ENCODE measurements around the gene TMPRSS3. TPM values are rescaled to one million over a fixed set of nuclear protein-coding genes. Genes with fewer than 3 reads are reported as not detected.

The TMPRSS3 gene
- total RNA-seq, 1 experiment from 2014 or later = not detected

GRCh38 chr21:42437786-42438185, 41.9 kb upstream of the TMPRSS3 start:
- POLR2A ChIA-PET (ENCODE audit: low non-redundant PET) = interaction anchor here (0.6 kb wide), 1 partner anchor 441 kb away, joined by 9 read pairs; no protein-coding TSS in a partner anchor
- no peak overlapping the region for H3K4me3 ChIP-seq (ENCODE audit: low read depth, low read length, poor library complexity, severe bottlenecking)
- CTCF ChIA-PET = no interaction called here
- H3K9me3 ChIP-seq (ENCODE audit: low read depth, low read length, poor library complexity, severe bottlenecking) = peaks cover 6% of the 10 kb centered on the region
- intact Hi-C loops (cut with micrococcal nuclease; ENCODE audit: unreplicated experiment) = no loop called here
- BruUV-seq (replicated peaks) = no TSS peak
- no peak overlapping the region for H3K27ac ChIP-seq (ENCODE audit: low read depth, low read length, poor library complexity, severe bottlenecking)
- peaks cover 33% of the 10 kb centered on the region for H3K27me3 ChIP-seq (replicated peaks; ENCODE audit: insufficient read depth, low read depth, low read length, poor library complexity)
- no peak for DNase-seq (ENCODE audit: low spot score)
- no peaks in the 10 kb centered on the region for H3K36me3 ChIP-seq (ENCODE audit: insufficient read depth, low read length, poor library complexity, severe bottlenecking)
- H3K4me1 ChIP-seq (ENCODE audit: insufficient read depth, low read length, poor library complexity, severe bottlenecking) = no peaks in the 10 kb centered on the region
- no peak for TF ChIP-seq EZH2 (IDR thresholded peaks at IDR 0.05; ENCODE audit: borderline replicate concordance, low read depth, low read length, poor library complexity, severe bottlenecking)

- CTCF ChIA-PET = no interaction called here
- DNase-seq (ENCODE audit: low spot score) = no peak
- Histone ChIP-seq H3K27me3 (replicated peaks; ENCODE audit: insufficient read depth, low read depth, low read length, poor library complexity) (peaks cover 38% of the 10 kb centered on the region), H3K4me1 (ENCODE audit: insufficient read depth, low read length, poor library complexity, severe bottlenecking) (no peaks in the 10 kb centered on the region), H3K36me3 (ENCODE audit: insufficient read depth, low read length, poor library complexity, severe bottlenecking) (no peaks in the 10 kb centered on the region), H3K9me3 (ENCODE audit: low read depth, low read length, poor library complexity, severe bottlenecking) (peaks cover 12% of the 10 kb centered on the region), H3K27ac (ENCODE audit: low read depth, low read length, poor library complexity, severe bottlenecking) (no peak overlapping the region), H3K4me3 (ENCODE audit: low read depth, low read length, poor library complexity, severe bottlenecking) (no peak overlapping the region)
- TF ChIP-seq CTCF (conservative IDR thresholded peaks at IDR 0.05; ENCODE audit: low read depth, low read length) (no peak), EZH2 (IDR thresholded peaks at IDR 0.05; ENCODE audit: borderline replicate concordance, low read depth, low read length, poor library complexity, severe bottlenecking) (no peak)
- POLR2A ChIA-PET (ENCODE audit: low non-redundant PET) = no interaction called here
- BruUV-seq (replicated peaks) = no TSS peak
- intact Hi-C loops (cut with micrococcal nuclease; ENCODE audit: unreplicated experiment) = no loop called here
These were observed 41.1 kb upstream of the TMPRSS3 start for GRCh38 chr21:42436914-42437313.

GRCh38 chr21:42435833-42436232, 40.0 kb upstream of the TMPRSS3 start:
- DNase-seq (ENCODE audit: low spot score) = no peak
- no peak overlapping the region for H3K4me3 ChIP-seq (ENCODE audit: low read depth, low read length, poor library complexity, severe bottlenecking)
- intact Hi-C loops (cut with micrococcal nuclease; ENCODE audit: unreplicated experiment) = no loop called here
- POLR2A ChIA-PET (ENCODE audit: low non-redundant PET) = no interaction called here
- H3K9me3 ChIP-seq (ENCODE audit: low read depth, low read length, poor library complexity, severe bottlenecking) = peaks cover 12% of the 10 kb centered on the region
- no peaks in the 10 kb centered on the region for H3K36me3 ChIP-seq (ENCODE audit: insufficient read depth, low read length, poor library complexity, severe bottlenecking)
- TF ChIP-seq EZH2 (IDR thresholded peaks at IDR 0.05; ENCODE audit: borderline replicate concordance, low read depth, low read length, poor library complexity, severe bottlenecking) (no peak), CTCF (conservative IDR thresholded peaks at IDR 0.05; ENCODE audit: low read depth, low read length) (no peak)
- CTCF ChIA-PET = no interaction called here
- H3K4me1 ChIP-seq (ENCODE audit: insufficient read depth, low read length, poor library complexity, severe bottlenecking) = no peaks in the 10 kb centered on the region
- H3K27ac ChIP-seq (ENCODE audit: low read depth, low read length, poor library complexity, severe bottlenecking) = no peak overlapping the region
- H3K27me3 ChIP-seq (replicated peaks; ENCODE audit: insufficient read depth, low read depth, low read length, poor library complexity) = peaks cover 38% of the 10 kb centered on the region
- no TSS peak for BruUV-seq (replicated peaks)

GRCh38 chr21:42435401-42435800, 39.5 kb upstream of the TMPRSS3 start:
- ChIA-PET CTCF (no interaction called here), POLR2A (ENCODE audit: low non-redundant PET) (no interaction called here)
- Histone ChIP-seq H3K27ac (ENCODE audit: low read depth, low read length, poor library complexity, severe bottlenecking) (no peak overlapping the region), H3K36me3 (ENCODE audit: insufficient read depth, low read length, poor library complexity, severe bottlenecking) (no peaks in the 10 kb centered on the region), H3K4me1 (ENCODE audit: insufficient read depth, low read length, poor library complexity, severe bottlenecking) (no peaks in the 10 kb centered on the region), H3K9me3 (ENCODE audit: low read depth, low read length, poor library complexity, severe bottlenecking) (peaks cover 12% of the 10 kb centered on the region), H3K27me3 (replicated peaks; ENCODE audit: insufficient read depth, low read depth, low read length, poor library complexity) (peaks cover 38% of the 10 kb centered on the region), H3K4me3 (ENCODE audit: low read depth, low read length, poor library complexity, severe bottlenecking) (no peak overlapping the region)
- TF ChIP-seq EZH2 (IDR thresholded peaks at IDR 0.05; ENCODE audit: borderline replicate concordance, low read depth, low read length, poor library complexity, severe bottlenecking) = no peak
- no peak for TF ChIP-seq CTCF (conservative IDR thresholded peaks at IDR 0.05; ENCODE audit: low read depth, low read length)
- BruUV-seq (replicated peaks) = no TSS peak
- intact Hi-C loops (cut with micrococcal nuclease; ENCODE audit: unreplicated experiment) = no loop called here
- DNase-seq (ENCODE audit: low spot score) = no peak
